ENCODE data around the gene TUBB4A. TPM values are rescaled to one million over a fixed set of nuclear protein-coding genes. Genes with fewer than 3 reads are reported as not detected.

The TUBB4A gene
- total RNA-seq, 1 experiment from 2014 or later, result not detected

DNA sequence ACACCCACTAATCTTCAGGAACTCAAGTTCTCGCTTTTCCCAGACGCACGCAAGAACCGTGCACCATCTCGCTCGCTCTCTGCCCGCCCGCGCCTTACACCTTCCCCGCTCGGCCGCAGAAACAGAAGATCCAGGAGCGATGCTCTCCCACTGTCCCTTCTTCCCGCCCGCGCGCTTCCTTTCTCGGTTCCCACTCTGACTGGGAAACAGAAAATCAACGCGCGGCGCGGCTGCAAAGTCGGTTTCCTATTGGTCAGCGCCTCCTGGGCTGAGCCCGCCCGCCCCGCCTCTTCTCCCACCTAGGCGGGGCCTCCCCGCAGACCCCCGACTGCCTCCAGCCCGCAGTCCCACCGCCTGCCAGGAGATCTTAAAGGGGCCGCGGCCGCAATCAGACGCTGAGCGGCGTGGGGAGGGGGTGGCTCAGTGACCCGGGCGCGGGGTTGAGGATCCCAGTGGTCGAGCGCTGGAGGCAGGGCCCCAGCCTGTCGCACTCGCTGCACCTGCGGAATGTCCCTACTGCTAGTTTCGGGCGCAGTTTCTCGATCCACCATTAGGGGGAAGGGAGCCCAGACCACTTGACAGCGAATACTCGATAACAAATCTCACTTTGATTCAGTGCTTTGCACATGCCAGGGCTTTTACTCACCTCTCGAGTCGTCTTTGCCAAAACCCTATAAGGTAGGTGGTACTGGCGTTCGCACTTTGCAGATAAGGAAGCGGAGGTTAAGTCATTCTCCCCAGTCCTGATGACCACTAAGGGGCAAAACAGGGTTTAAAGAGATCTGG lies 41.8 kb downstream of the TUBB4A start:
- no TSS peak for BruUV-seq (replicated peaks)
- CTCF ChIA-PET, result no interaction called here
- DNase-seq, result peak; percentile 93 to 94
- intact Hi-C loops (cut with micrococcal nuclease; ENCODE audit: unreplicated experiment), result loop anchor here (5.0 kb wide), 3 partner anchors 38 to 402 kb away; partner anchors contain the start of genes GPR108, KHSRP and TRIP10
- H3K4me1 ChIP-seq (replicated peaks; ENCODE audit: insufficient read depth), result peaks cover 2% of the 10 kb centered on the region
- POLR2A ChIA-PET (ENCODE audit: unreplicated experiment), result interaction anchor here (0.7 kb wide), 1 partner anchor 103 kb away, joined by 3 read pairs; no protein-coding TSS in a partner anchor
- H3K4me2 ChIP-seq, result peak overlapping the region; percentile 77
- no peaks in the 10 kb centered on the region for H4K20me1 ChIP-seq (ENCODE audit: insufficient read depth)
- H2AFZ ChIP-seq, result peak overlapping the region; percentile 90
- peak overlapping the region; percentile 88 for H3K27ac ChIP-seq
- no peaks in the 10 kb centered on the region for H3K36me3 ChIP-seq (ENCODE audit: low read depth)
- H3K4me3 ChIP-seq, result peak overlapping the region; percentile 68
- no peaks in the 10 kb centered on the region for H3K27me3 ChIP-seq (ENCODE audit: insufficient read depth, low read depth)
- no peaks in the 10 kb centered on the region for H3K9me2 ChIP-seq (ENCODE audit: insufficient read depth)
- peaks cover 9% of the 10 kb centered on the region for H3K79me2 ChIP-seq (ENCODE audit: low read depth)
- H3K9me3 ChIP-seq (ENCODE audit: insufficient read depth, low read depth), result no peaks in the 10 kb centered on the region
- peaks cover 7% of the 10 kb centered on the region; the same call in 1 of the 2 replicates for H3F3A ChIP-seq (ENCODE audit: insufficient read depth, low read depth)
- no peak for TF ChIP-seq EZH2 (IDR thresholded peaks at IDR 0.05; ENCODE audit: low read depth)
- TF ChIP-seq, protein P1, sequence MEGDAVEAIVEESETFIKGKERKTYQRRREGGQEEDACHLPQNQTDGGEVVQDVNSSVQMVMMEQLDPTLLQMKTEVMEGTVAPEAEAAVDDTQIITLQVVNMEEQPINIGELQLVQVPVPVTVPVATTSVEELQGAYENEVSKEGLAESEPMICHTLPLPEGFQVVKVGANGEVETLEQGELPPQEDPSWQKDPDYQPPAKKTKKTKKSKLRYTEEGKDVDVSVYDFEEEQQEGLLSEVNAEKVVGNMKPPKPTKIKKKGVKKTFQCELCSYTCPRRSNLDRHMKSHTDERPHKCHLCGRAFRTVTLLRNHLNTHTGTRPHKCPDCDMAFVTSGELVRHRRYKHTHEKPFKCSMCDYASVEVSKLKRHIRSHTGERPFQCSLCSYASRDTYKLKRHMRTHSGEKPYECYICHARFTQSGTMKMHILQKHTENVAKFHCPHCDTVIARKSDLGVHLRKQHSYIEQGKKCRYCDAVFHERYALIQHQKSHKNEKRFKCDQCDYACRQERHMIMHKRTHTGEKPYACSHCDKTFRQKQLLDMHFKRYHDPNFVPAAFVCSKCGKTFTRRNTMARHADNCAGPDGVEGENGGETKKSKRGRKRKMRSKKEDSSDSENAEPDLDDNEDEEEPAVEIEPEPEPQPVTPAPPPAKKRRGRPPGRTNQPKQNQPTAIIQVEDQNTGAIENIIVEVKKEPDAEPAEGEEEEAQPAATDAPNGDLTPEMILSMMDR (conservative IDR thresholded peaks at IDR 0.05), result peak; percentile 63

DNA sequence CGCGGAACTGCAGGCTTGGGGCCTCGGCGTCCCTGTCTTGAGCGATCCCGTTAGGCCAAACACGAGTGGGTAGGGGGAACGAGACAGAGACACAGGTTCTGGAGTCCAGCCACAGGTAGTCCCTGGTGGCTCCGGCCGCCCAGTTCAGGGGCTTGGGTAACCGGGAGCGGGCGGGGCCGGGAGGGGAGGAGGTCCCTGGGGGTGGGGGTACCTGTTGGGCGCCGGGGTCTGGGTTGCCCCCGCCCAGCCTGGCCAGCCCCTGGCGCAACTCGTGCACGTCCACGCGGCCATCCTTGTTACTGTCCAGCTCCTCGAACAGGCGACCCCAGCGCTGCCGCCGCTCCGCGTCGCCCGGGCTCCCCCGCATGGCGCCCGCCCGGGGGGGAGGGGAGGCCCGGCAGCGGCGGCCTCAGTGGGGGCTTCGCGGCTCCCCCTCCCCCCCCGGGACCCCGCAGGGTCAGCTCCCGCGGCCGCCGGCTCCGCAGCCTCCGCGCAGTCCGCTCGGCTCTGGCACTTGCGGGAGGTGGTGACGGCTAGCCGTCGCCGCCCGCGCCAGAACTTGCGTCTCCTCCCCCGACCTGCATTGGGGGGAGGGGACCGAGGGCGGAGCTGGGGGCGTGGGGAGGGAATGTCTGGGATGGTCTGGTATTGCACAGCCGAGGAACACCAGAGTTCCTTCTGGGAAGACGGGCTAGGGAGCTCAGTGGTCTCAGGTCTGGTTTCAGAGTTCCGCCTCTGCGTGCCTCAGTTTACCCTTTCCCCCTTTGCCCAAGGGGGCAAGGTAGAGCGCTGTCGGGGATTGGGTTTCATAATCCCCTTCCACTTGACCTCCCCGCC lies 42.6 kb downstream of the TUBB4A start, which contains the start of gene SLC25A23:
SLC25A23 (minus strand) TSS at position 531 of the 837 bp plus-strand sequence; CDS start at position 367, 164 bp downstream.
- Histone ChIP-seq H3K4me1 (replicated peaks; ENCODE audit: insufficient read depth) (no peaks in the 10 kb centered on the region), H3K9me3 (ENCODE audit: insufficient read depth, low read depth) (no peaks in the 10 kb centered on the region), H2AFZ (peak within 1 kb of the TSS; percentile 90), H4K20me1 (ENCODE audit: insufficient read depth) (no peaks in the 10 kb centered on the region), H3K4me3 (peak within 1 kb of the TSS; percentile 68), H3K79me2 (ENCODE audit: low read depth) (peaks cover 1% of the 10 kb centered on the region; the same call in 1 of the 2 replicates), H3K4me2 (peak within 1 kb of the TSS; percentile 77), H3K27ac (peak within 1 kb of the TSS; percentile 88), H3K27me3 (ENCODE audit: insufficient read depth, low read depth) (no peaks in the 10 kb centered on the region), H3F3A (ENCODE audit: insufficient read depth, low read depth) (peaks cover 7% of the 10 kb centered on the region; the same call in 1 of the 2 replicates), H3K36me3 (ENCODE audit: low read depth) (no peaks in the 10 kb centered on the region), H3K9me2 (ENCODE audit: insufficient read depth) (no peaks in the 10 kb centered on the region)
- CTCF ChIA-PET, result no interaction called here
- POLR2A ChIA-PET (ENCODE audit: unreplicated experiment), result interaction anchor here (0.6 to 0.7 kb wide), 3 partner anchors 71 to 1955 kb away, joined by 3 to 6 read pairs (median 3); partner anchors contain the start of gene TNFSF9
- BruUV-seq (replicated peaks), result no TSS peak
- TF ChIP-seq EZH2 (IDR thresholded peaks at IDR 0.05; ENCODE audit: low read depth), result no peak
- TF ChIP-seq, protein P1 (conservative IDR thresholded peaks at IDR 0.05), result no peak
- peak in 1 of 2 experiments; percentile 77 for DNase-seq
- intact Hi-C loops (cut with micrococcal nuclease; ENCODE audit: unreplicated experiment), result loop anchor here (5.0 kb wide), 3 partner anchors 37 to 403 kb away; partner anchors contain the start of genes GPR108, KHSRP and TRIP10

DNA sequence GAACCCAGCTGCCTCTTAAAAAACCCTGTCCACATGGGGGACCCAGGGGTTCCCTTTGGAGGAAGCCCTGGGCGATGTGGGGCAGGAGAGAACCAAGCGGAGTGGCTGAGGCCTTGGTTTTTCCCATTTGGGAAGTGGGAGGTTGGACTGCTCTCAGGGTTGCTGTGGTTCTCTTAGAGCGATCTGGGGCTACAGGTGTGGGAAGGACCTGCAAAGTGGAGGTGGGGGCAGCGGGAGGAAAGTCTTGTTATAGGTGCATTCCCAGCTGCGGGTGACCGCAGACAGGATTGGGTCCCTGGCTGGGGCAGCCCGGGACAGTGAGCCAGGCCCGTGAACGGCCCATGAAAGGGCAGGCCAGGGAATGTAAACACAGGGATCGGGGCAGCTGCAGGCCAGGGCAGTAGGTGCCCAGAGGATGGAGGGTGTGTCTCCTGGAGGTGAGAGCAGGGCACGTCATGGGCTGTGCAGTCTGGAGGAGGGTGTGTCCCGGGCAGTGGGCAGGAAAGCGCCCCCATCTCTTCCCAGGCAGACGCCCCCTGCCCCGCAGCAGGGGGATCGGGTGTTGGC lies 43.3 kb downstream of the TUBB4A start:
- Histone ChIP-seq H3K27ac (no peak overlapping the region), H3K9me2 (ENCODE audit: insufficient read depth) (no peaks in the 10 kb centered on the region), H4K20me1 (ENCODE audit: insufficient read depth) (no peaks in the 10 kb centered on the region), H2AFZ (peak overlapping the region; percentile 48; the same call in 1 of the 2 replicates), H3K4me3 (peak overlapping the region; percentile 68), H3F3A (ENCODE audit: insufficient read depth, low read depth) (peaks cover 6% of the 10 kb centered on the region; the same call in 1 of the 2 replicates), H3K27me3 (ENCODE audit: insufficient read depth, low read depth) (no peaks in the 10 kb centered on the region), H3K4me2 (peak overlapping the region; percentile 77), H3K4me1 (replicated peaks; ENCODE audit: insufficient read depth) (no peaks in the 10 kb centered on the region), H3K79me2 (ENCODE audit: low read depth) (no peaks in the 10 kb centered on the region), H3K36me3 (ENCODE audit: low read depth) (no peaks in the 10 kb centered on the region), H3K9me3 (ENCODE audit: insufficient read depth, low read depth) (no peaks in the 10 kb centered on the region)
- intact Hi-C loops (cut with micrococcal nuclease; ENCODE audit: unreplicated experiment), result no loop called here
- no peak for DNase-seq
- BruUV-seq (replicated peaks), result TSS peak; percentile 41
- TF ChIP-seq EZH2 (IDR thresholded peaks at IDR 0.05; ENCODE audit: low read depth), result no peak
- TF ChIP-seq, protein P1 (conservative IDR thresholded peaks at IDR 0.05), result no peak
- ChIA-PET POLR2A (ENCODE audit: unreplicated experiment) (interaction anchor here (0.6 kb wide), 2 partner anchors 922 to 1956 kb away, joined by 3 to 6 read pairs; no protein-coding TSS in a partner anchor), CTCF (no interaction called here)
